ENCODE data around the gene PRR5.
"Not testable (repeated sequence)": the region's sequence is repeated elsewhere in the genome, so short reads cannot be mapped to it uniquely, and the experiment has no call there.

Gene PRR5

GRCh38 chr22:44670220-44670988, 31.6 kb upstream of the PRR5 start:
- Histone ChIP-seq H3K36me3 (replicated peaks) (no peaks in the 10 kb centered on the region), H3K27me3 (replicated peaks) (peaks cover 8% of the 10 kb centered on the region), H3K4me3 (ENCODE audit: low read depth, low read length) (no peak overlapping the region), H3K27ac (no peak overlapping the region)
- in situ Hi-C loops (cut with HindIII; ENCODE audit: low pct_ligation_motif_present, low sequenced_read_pairs), result no loop called here
- DNase-seq, result no peak
- no peak for TF ChIP-seq CTCF (IDR thresholded peaks at IDR 0.05; ENCODE audit: low read depth, low read length, missing control alignments)

GRCh38 chr22:44671742-44672141, 30.3 kb upstream of the PRR5 start:
- H3K36me3 ChIP-seq (replicated peaks), result no peaks in the 10 kb centered on the region
- no peak for TF ChIP-seq CTCF (IDR thresholded peaks at IDR 0.05; ENCODE audit: low read depth, low read length, missing control alignments)
- H3K27ac ChIP-seq, result no peak overlapping the region
- in situ Hi-C loops (cut with HindIII; ENCODE audit: low pct_ligation_motif_present, low sequenced_read_pairs), result no loop called here
- no peak overlapping the region for H3K4me3 ChIP-seq (ENCODE audit: low read depth, low read length)
- DNase-seq, result peak; percentile 9
- H3K27me3 ChIP-seq (replicated peaks), result peaks cover 8% of the 10 kb centered on the region

- Histone ChIP-seq H3K4me3 (ENCODE audit: low read depth, low read length) (no peak overlapping the region), H3K36me3 (replicated peaks) (no peaks in the 10 kb centered on the region), H3K27ac (no peak overlapping the region), H3K27me3 (replicated peaks) (peaks cover 8% of the 10 kb centered on the region)
- in situ Hi-C loops (cut with HindIII; ENCODE audit: low pct_ligation_motif_present, low sequenced_read_pairs), result no loop called here
- no peak for DNase-seq
- no peak for TF ChIP-seq CTCF (IDR thresholded peaks at IDR 0.05; ENCODE audit: low read depth, low read length, missing control alignments)
Measured at GRCh38 chr22:44672632-44673031, 29.4 kb upstream of the PRR5 start.

GRCh38 chr22:44673406-44673805, 28.6 kb upstream of the PRR5 start:
- in situ Hi-C loops (cut with HindIII; ENCODE audit: low pct_ligation_motif_present, low sequenced_read_pairs), result no loop called here
- no peak overlapping the region for H3K27ac ChIP-seq
- no peak for DNase-seq
- no peaks in the 10 kb centered on the region for H3K36me3 ChIP-seq (replicated peaks)
- peaks cover 8% of the 10 kb centered on the region for H3K27me3 ChIP-seq (replicated peaks)
- H3K4me3 ChIP-seq (ENCODE audit: low read depth, low read length), result no peak overlapping the region
- no peak for TF ChIP-seq CTCF (IDR thresholded peaks at IDR 0.05; ENCODE audit: low read depth, low read length, missing control alignments)

- H3K27ac ChIP-seq; H3K4me3 ChIP-seq (ENCODE audit: low read depth, low read length); in situ Hi-C loops (cut with HindIII; ENCODE audit: low pct_ligation_motif_present, low sequenced_read_pairs); DNase-seq; H3K36me3 ChIP-seq (replicated peaks); H3K27me3 ChIP-seq (replicated peaks): not testable (repeated sequence)
Measured at GRCh38 chr22:44676066-44676440, 26.0 kb upstream of the PRR5 start.

- no peak for TF ChIP-seq CTCF (IDR thresholded peaks at IDR 0.05; ENCODE audit: low read depth, low read length, missing control alignments)
- Histone ChIP-seq H3K27ac (no peak overlapping the region), H3K4me3 (ENCODE audit: low read depth, low read length) (no peak overlapping the region), H3K36me3 (replicated peaks) (no peaks in the 10 kb centered on the region), H3K27me3 (replicated peaks) (no peaks in the 10 kb centered on the region)
- DNase-seq, result no peak
- in situ Hi-C loops (cut with HindIII; ENCODE audit: low pct_ligation_motif_present, low sequenced_read_pairs), result no loop called here
Measured at GRCh38 chr22:44676441-44677352, 25.3 kb upstream of the PRR5 start.
